ENCODE data around the gene SBDS. TPM values are rescaled to one million over a fixed set of nuclear protein-coding genes. Genes with fewer than 3 reads are reported as not detected.
A peak's percentile ranks its signal among the peaks of the same experiment; 100 is the strongest.
"Not testable (repeated sequence)": the region's sequence is repeated elsewhere in the genome, so short reads cannot be mapped to it uniquely, and the experiment has no call there.

Gene SBDS
- total and polyA plus RNA-seq, 3 experiments from 2014 or later, result 79.5 to 92.0 (median 91.6) TPM

GRCh38 chr7:67025459-67025858 lies 30.1 kb upstream of the SBDS start:
- H3K27ac ChIP-seq (ENCODE audit: low read depth, low read length); DNase-seq; H3K27me3 ChIP-seq (ENCODE audit: insufficient read depth, low read length, poor library complexity, severe bottlenecking); H3K9me3 ChIP-seq (ENCODE audit: low read length); H3K4me1 Mint-ChIP-seq; H3K4me3 ChIP-seq (ENCODE audit: low read length); H3K4me1 ChIP-seq (ENCODE audit: insufficient read depth, low read length); H3K9me3 Mint-ChIP-seq; H3K4me3 Mint-ChIP-seq; H3K27me3 Mint-ChIP-seq; POLR2A ChIA-PET; H3K27ac Mint-ChIP-seq; CTCF ChIA-PET: not testable (repeated sequence)
- H3K36me3 ChIP-seq (ENCODE audit: insufficient read depth, low read length), result peaks cover 18% of the 10 kb centered on the region
- H3K36me3 Mint-ChIP-seq, result peaks cover 18 to 69% (median 22%) of the 10 kb centered on the region in 3 donors

- Mint-ChIP-seq H3K4me3 (no peak overlapping the region), H3K27ac (peak overlapping the region in 1 of 8 donors; percentile 5), H3K27me3 (no peaks in the 10 kb centered on the region), H3K36me3 (peaks cover 17 to 78% (median 29%) of the 10 kb centered on the region in 3 donors), H3K9me3 (no peaks in the 10 kb centered on the region), H3K4me1 (peaks cover 0 to 5% (median 4%) of the 10 kb centered on the region in 3 donors)
- DNase-seq, result no peak
- CTCF ChIA-PET, result no interaction called here
- no peaks in the 10 kb centered on the region for H3K4me1 ChIP-seq (ENCODE audit: insufficient read depth, low read length)
- H3K27me3 ChIP-seq (ENCODE audit: insufficient read depth, low read length, poor library complexity, severe bottlenecking), result no peaks in the 10 kb centered on the region
- no peak overlapping the region for H3K27ac ChIP-seq (ENCODE audit: low read depth, low read length)
- H3K4me3 ChIP-seq (ENCODE audit: low read length), result no peak overlapping the region
- POLR2A ChIA-PET, result no interaction called here
- peaks cover 21% of the 10 kb centered on the region for H3K36me3 ChIP-seq (ENCODE audit: insufficient read depth, low read length)
- no peaks in the 10 kb centered on the region for H3K9me3 ChIP-seq (ENCODE audit: low read length)
Observed at GRCh38 chr7:67022511-67022910, 27.1 kb upstream of the SBDS start.

- H3K9me3 ChIP-seq (ENCODE audit: low read length), result no peaks in the 10 kb centered on the region
- no peak overlapping the region for H3K4me3 ChIP-seq (ENCODE audit: low read length)
- Mint-ChIP-seq H3K27ac (no peak overlapping the region), H3K4me3 (no peak overlapping the region), H3K4me1 (peaks cover 0 to 5% (median 4%) of the 10 kb centered on the region in 3 donors), H3K27me3 (no peaks in the 10 kb centered on the region), H3K9me3 (no peaks in the 10 kb centered on the region), H3K36me3 (peaks cover 17 to 76% (median 29%) of the 10 kb centered on the region in 3 donors)
- no peak for DNase-seq
- H3K27ac ChIP-seq (ENCODE audit: low read depth, low read length), result no peak overlapping the region
- H3K36me3 ChIP-seq (ENCODE audit: insufficient read depth, low read length), result peaks cover 21% of the 10 kb centered on the region
- POLR2A ChIA-PET, result no interaction called here
- no peaks in the 10 kb centered on the region for H3K27me3 ChIP-seq (ENCODE audit: insufficient read depth, low read length, poor library complexity, severe bottlenecking)
- CTCF ChIA-PET, result no interaction called here
- H3K4me1 ChIP-seq (ENCODE audit: insufficient read depth, low read length), result no peaks in the 10 kb centered on the region
Observed at GRCh38 chr7:67021260-67021659, 25.9 kb upstream of the SBDS start.

GRCh38 chr7:67019562-67020390 lies 24.4 kb upstream of the SBDS start:
- peak overlapping the region in 2 of 8 donors; percentile 82 to 83 for H3K27ac Mint-ChIP-seq
- ChIA-PET POLR2A (no interaction called here), CTCF (no interaction called here)
- Histone ChIP-seq H3K4me1 (ENCODE audit: insufficient read depth, low read length) (no peaks in the 10 kb centered on the region), H3K27ac (ENCODE audit: low read depth, low read length) (no peak overlapping the region), H3K27me3 (ENCODE audit: insufficient read depth, low read length, poor library complexity, severe bottlenecking) (no peaks in the 10 kb centered on the region), H3K9me3 (ENCODE audit: low read length) (no peaks in the 10 kb centered on the region), H3K36me3 (ENCODE audit: insufficient read depth, low read length) (peaks cover 21% of the 10 kb centered on the region), H3K4me3 (ENCODE audit: low read length) (no peak overlapping the region)
- H3K9me3 Mint-ChIP-seq, result no peaks in the 10 kb centered on the region
- DNase-seq, result no peak
- H3K4me1 Mint-ChIP-seq, result peaks cover 0 to 5% (median 4%) of the 10 kb centered on the region in 3 donors
- no peak overlapping the region for H3K4me3 Mint-ChIP-seq
- H3K27me3 Mint-ChIP-seq, result no peaks in the 10 kb centered on the region
- peaks cover 17 to 75% (median 29%) of the 10 kb centered on the region in 3 donors for H3K36me3 Mint-ChIP-seq

- Mint-ChIP-seq H3K4me1 (peaks cover 0 to 5% (median 4%) of the 10 kb centered on the region in 3 donors), H3K36me3 (peaks cover 17 to 76% (median 34%) of the 10 kb centered on the region in 3 donors), H3K9me3 (no peaks in the 10 kb centered on the region), H3K4me3 (no peak overlapping the region), H3K27me3 (no peaks in the 10 kb centered on the region), H3K27ac (peak overlapping the region in 2 of 8 donors; percentile 4 to 70)
- peaks cover 23% of the 10 kb centered on the region for H3K36me3 ChIP-seq (ENCODE audit: insufficient read depth, low read length)
- ChIA-PET POLR2A (no interaction called here), CTCF (no interaction called here)
- no peak overlapping the region for H3K27ac ChIP-seq (ENCODE audit: low read depth, low read length)
- H3K27me3 ChIP-seq (ENCODE audit: insufficient read depth, low read length, poor library complexity, severe bottlenecking), result no peaks in the 10 kb centered on the region
- no peak overlapping the region for H3K4me3 ChIP-seq (ENCODE audit: low read length)
- H3K4me1 ChIP-seq (ENCODE audit: insufficient read depth, low read length), result no peaks in the 10 kb centered on the region
- DNase-seq, result no peak
- no peaks in the 10 kb centered on the region for H3K9me3 ChIP-seq (ENCODE audit: low read length)
Observed at GRCh38 chr7:67018940-67019339, 23.6 kb upstream of the SBDS start.

GRCh38 chr7:67017971-67018370 lies 22.6 kb upstream of the SBDS start:
- H3K4me1 Mint-ChIP-seq; H3K9me3 Mint-ChIP-seq; H3K4me1 ChIP-seq (ENCODE audit: insufficient read depth, low read length); H3K27me3 ChIP-seq (ENCODE audit: insufficient read depth, low read length, poor library complexity, severe bottlenecking); DNase-seq; H3K27ac ChIP-seq (ENCODE audit: low read depth, low read length); POLR2A ChIA-PET; CTCF ChIA-PET; H3K4me3 Mint-ChIP-seq; H3K9me3 ChIP-seq (ENCODE audit: low read length); H3K27ac Mint-ChIP-seq; H3K4me3 ChIP-seq (ENCODE audit: low read length); H3K27me3 Mint-ChIP-seq: not testable (repeated sequence)
- H3K36me3 ChIP-seq (ENCODE audit: insufficient read depth, low read length), result peaks cover 24% of the 10 kb centered on the region
- H3K36me3 Mint-ChIP-seq, result peaks cover 17 to 78% (median 35%) of the 10 kb centered on the region in 3 donors

GRCh38 chr7:67014076-67014622 lies 18.8 kb upstream of the SBDS start:
- POLR2A ChIA-PET; H3K4me3 Mint-ChIP-seq; H3K4me3 ChIP-seq (ENCODE audit: low read length); H3K9me3 Mint-ChIP-seq; H3K4me1 ChIP-seq (ENCODE audit: insufficient read depth, low read length); CTCF ChIA-PET; H3K27ac Mint-ChIP-seq; H3K27ac ChIP-seq (ENCODE audit: low read depth, low read length); H3K36me3 ChIP-seq (ENCODE audit: insufficient read depth, low read length); H3K4me1 Mint-ChIP-seq; H3K27me3 ChIP-seq (ENCODE audit: insufficient read depth, low read length, poor library complexity, severe bottlenecking); DNase-seq; H3K27me3 Mint-ChIP-seq; H3K9me3 ChIP-seq (ENCODE audit: low read length): not testable (repeated sequence)
- H3K36me3 Mint-ChIP-seq, result peaks cover 6 to 78% (median 23%) of the 10 kb centered on the region in 3 donors

- H3K27ac ChIP-seq (ENCODE audit: low read depth, low read length); H3K27me3 Mint-ChIP-seq; H3K9me3 Mint-ChIP-seq; H3K27me3 ChIP-seq (ENCODE audit: insufficient read depth, low read length, poor library complexity, severe bottlenecking); H3K4me3 Mint-ChIP-seq; POLR2A ChIA-PET; CTCF ChIA-PET; H3K4me1 ChIP-seq (ENCODE audit: insufficient read depth, low read length); H3K36me3 ChIP-seq (ENCODE audit: insufficient read depth, low read length); H3K9me3 ChIP-seq (ENCODE audit: low read length); H3K4me3 ChIP-seq (ENCODE audit: low read length); DNase-seq: not testable (repeated sequence)
- H3K27ac Mint-ChIP-seq, result peak overlapping the region in 1 of 8 donors; percentile 36
- peaks cover 0 to 12% (median 4%) of the 10 kb centered on the region in 3 donors for H3K4me1 Mint-ChIP-seq
- peaks cover 0 to 84% (median 27%) of the 10 kb centered on the region in 3 donors for H3K36me3 Mint-ChIP-seq
Observed at GRCh38 chr7:67009677-67010076, 14.3 kb upstream of the SBDS start.

Measured in CD8-positive, alpha-beta memory T cell (primary cell).